Kidney (tissue), 14 donors: Measurements from ENCODE around the gene URM1. TPM values are rescaled to one million over a fixed set of nuclear protein-coding genes. Genes with fewer than 3 reads are reported as not detected.
A peak's percentile ranks its signal among the peaks of the same experiment; 100 is the strongest.

Experiments
- DNase-seq, 5 donors: peaks; one replicate each; pipeline ENCODE4 v3.0.0-alpha.2; 2013 to 2020
- FAIRE-seq: peaks from 2 replicates; lab custom pipeline; 2012; peaks lifted over from hg19 to GRCh38; lab: Jason Lieb, UNC
- H3K27ac ChIP-seq, 2 donors: one replicate each; pipeline ENCODE4 v1.7.0; 2013; ENCODE audit warnings: low read depth in 2 of 2, low read length in 2 of 2, inconsistent platforms in 1 of 2
- H3K27me3 ChIP-seq: one replicate; pipeline ENCODE4 v1.7.1; 2013; ENCODE audit warnings: low read length, inconsistent platforms; ENCODE audit not compliant: control insufficient read depth, insufficient read depth
- H3K36me3 ChIP-seq, 3 donors: one replicate each; pipeline versions ENCODE4 v1.7.0 to v1.7.1; 2013; ENCODE audit warnings: low read length in 3 of 3, control low read depth in 1 of 3, inconsistent platforms in 1 of 3; ENCODE audit not compliant: insufficient read depth in 3 of 3, control insufficient read depth in 2 of 3
- H3K4me1 ChIP-seq, 3 donors: one replicate each; pipeline versions ENCODE4 v1.7.0 to v1.7.1; 2013; ENCODE audit warnings: low read length in 3 of 3, inconsistent platforms in 1 of 3, low read depth in 1 of 3; ENCODE audit not compliant: control insufficient read depth in 2 of 3, insufficient read depth in 2 of 3
- H3K4me3 ChIP-seq, 3 donors: one replicate each; pipeline versions ENCODE4 v1.7.0 to v1.8.1; 2013; ENCODE audit warnings: low read length in 3 of 3, control low read depth in 1 of 3, inconsistent platforms in 1 of 3
- H3K9ac ChIP-seq, 3 donors: one replicate each; pipeline versions ENCODE4 v1.7.0 to v1.7.1; 2013; ENCODE audit warnings: low read length in 3 of 3, control low read depth in 1 of 3, inconsistent platforms in 1 of 3
- H3K9me3 ChIP-seq, 3 donors: one replicate each; pipeline versions ENCODE4 v1.7.0 to v1.7.1; 2013; ENCODE audit warnings: low read length in 3 of 3, control low read depth in 1 of 3, inconsistent platforms in 1 of 3; ENCODE audit not compliant: control insufficient read depth in 2 of 3, insufficient read depth in 1 of 3
- CTCF ChIP-seq: IDR thresholded peaks from 3 replicates; pipeline ENCODE4 v1.5.1; 2012; ENCODE audit warnings: mild to moderate bottlenecking, moderate library complexity, borderline replicate concordance; ENCODE audit not compliant: insufficient read depth; ENCODE audit errors: extremely low read depth
- intact Hi-C: fragments of 100-400 bp; cut with DNase I; formaldehyde crosslinking; loops from one replicate; pipeline ENCODE4 v1.11.1; 2022
- polyA plus RNA-seq: library from polyadenylated mRNA; stranded (reverse); fragments of 350-450 nt; fragmentation: Illumina TruSeq; extraction: RNeasy Lipid Tissue Mini Kit (QIAGEN cat#74804); gene quantifications from one replicate; pipeline ENCODE4 v1.2.3, GENCODE V29; 2014; ENCODE audit warnings: low read depth, low replicate concordance; ENCODE audit not compliant: insufficient read depth
- total RNA-seq: library from RNA; stranded (reverse); fragmentation: NEBNext Ultra II Directional; extraction: Animal tissue kit (Norgen Biotek cat#: 25700); gene quantifications from one replicate; pipeline ENCODE4 v1.2.1, GENCODE V29; 2021
- donor health status: control.
- donor health status: control.
- donor health status: control.
- donor health status: control.
- donor health status: control.
- donor health status: DM: yes; HTN: yes; CAD: no.
- donor health status: Normal renal cell carcinoma (clear cell type).

The URM1 gene
- total and polyA plus RNA-seq, 2 donors from 2014 or later: 55.2 to 55.9 TPM

- intact Hi-C loops: no loop called here
- no peak overlapping the region for H3K27ac ChIP-seq
- no peak overlapping the region for H3K9ac ChIP-seq
Observed at GRCh38 chr9:128360826-128361225, 10.3 kb upstream of the URM1 start.

DNA sequence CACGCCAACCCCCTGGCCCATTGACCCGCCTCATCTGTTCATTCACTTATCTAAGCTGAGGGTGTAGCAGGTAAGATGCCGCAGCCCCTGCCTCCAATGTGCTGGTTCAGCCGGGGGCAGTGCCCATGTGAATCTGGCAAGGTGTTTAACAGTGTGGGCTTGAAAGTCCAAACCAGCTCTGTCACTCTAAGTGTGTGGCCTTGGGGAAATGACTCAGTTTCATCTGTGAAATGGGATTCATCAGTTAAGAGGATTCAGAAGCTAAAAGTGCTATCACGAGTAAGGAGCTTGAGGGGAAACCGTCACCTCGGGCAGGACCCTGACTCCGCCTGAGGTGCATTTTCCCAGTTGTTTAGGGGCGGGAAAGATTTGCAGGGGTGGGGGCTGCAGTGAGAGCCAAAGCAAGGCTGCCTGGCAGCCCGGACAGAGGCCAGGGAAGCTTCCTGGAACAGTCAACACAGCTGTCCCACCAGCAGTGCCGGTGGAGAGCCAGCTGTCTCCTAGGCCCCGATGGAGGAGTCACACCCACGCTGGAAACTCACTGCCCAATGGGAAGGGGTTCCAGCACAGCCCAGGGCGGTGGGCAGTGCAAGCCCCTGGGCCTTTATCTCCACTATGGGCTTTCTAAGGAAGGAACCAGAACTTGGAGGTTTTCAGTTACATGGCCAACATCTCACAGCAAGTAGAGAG lies 9.7 kb upstream of the URM1 start:
- peak in 1 of 5 donors; percentile 18 for DNase-seq
- Histone ChIP-seq H3K9ac (peak overlapping the region in 1 of 3 donors; percentile 56), H3K27me3 (no peaks in the 10 kb centered on the region), H3K27ac (no peak overlapping the region), H3K9me3 (no peaks in the 10 kb centered on the region), H3K36me3 (no peaks in the 10 kb centered on the region), H3K4me3 (peak overlapping the region in 2 of 3 donors; percentile 60 to 77), H3K4me1 (peaks cover 0 to 19% (median 6%) of the 10 kb centered on the region in 3 donors)
- no peak for TF ChIP-seq CTCF
- intact Hi-C loops: no loop called here
- FAIRE-seq: no peak

More at GRCh38 chr9:128360826-128361225, 10.3 kb upstream of the URM1 start:
- Histone ChIP-seq H3K4me1 (peaks cover 0 to 19% (median 6%) of the 10 kb centered on the region in 3 donors), H3K27me3 (no peaks in the 10 kb centered on the region), H3K9me3 (no peaks in the 10 kb centered on the region), H3K4me3 (no peak overlapping the region), H3K36me3 (peaks cover 0 to under 1% (median under 1%) of the 10 kb centered on the region in 3 donors)
- TF ChIP-seq CTCF: no peak
- DNase-seq: no peak
- no peak for FAIRE-seq

DNA sequence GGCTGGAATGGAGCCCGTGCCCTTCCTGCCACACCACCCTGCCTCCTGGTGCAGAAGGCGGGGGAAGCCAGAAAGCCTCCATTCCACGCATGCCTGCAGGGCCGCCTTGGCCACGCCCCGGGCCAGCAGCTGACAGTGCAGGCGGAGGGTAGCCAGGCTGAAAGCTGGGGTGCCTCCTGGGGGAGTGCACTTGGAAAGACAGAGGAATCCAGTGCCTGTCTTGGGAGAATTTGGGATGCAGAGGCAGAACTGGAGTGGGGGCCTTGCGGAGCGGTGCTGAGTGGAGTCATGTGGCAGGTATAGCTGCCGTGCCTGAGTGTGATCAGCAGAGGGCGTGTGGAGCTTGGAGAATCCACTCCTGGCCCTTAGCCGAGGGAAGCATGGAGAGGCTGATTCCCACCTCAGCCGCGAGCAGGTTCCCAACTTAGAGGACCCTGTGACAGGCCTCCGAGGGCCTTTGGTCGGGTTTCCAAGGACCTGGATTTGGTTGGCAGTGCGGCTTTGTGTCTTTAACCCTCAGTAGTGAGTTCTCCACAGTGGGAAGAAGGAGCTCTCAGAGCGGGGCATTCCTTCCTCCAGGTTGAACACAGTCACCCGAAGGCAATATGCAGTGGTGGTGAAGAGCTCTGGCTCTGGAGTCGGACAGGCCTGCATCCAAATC lies 9.1 kb upstream of the URM1 start:
- FAIRE-seq (no peak), DNase-seq (peak; percentile 86 to 94 (median 91))
- Histone ChIP-seq H3K4me1 (peaks cover 0 to 19% (median 6%) of the 10 kb centered on the region in 3 donors), H3K36me3 (no peaks in the 10 kb centered on the region), H3K9ac (peak overlapping the region in 1 of 3 donors; percentile 56), H3K4me3 (peak overlapping the region; percentile 7 to 77 (median 60)), H3K9me3 (no peaks in the 10 kb centered on the region), H3K27ac (peak overlapping the region in 1 of 2 donors; percentile 8), H3K27me3 (no peaks in the 10 kb centered on the region)
- peak; percentile 89 for TF ChIP-seq CTCF
- intact Hi-C loops: no loop called here
